B cell (primary cell): ENCODE results near the gene KLHL26.

Source experiments
- EZH2 ChIP-seq: IDR thresholded peaks from 2 replicates; pipeline ENCODE4 v1.6.1; 2012; ENCODE audit warnings: borderline replicate concordance, low read depth, mild to moderate bottlenecking, moderate library complexity, low read length; ENCODE audit not compliant: insufficient read depth, poor library complexity, severe bottlenecking
- TF ChIP-seq, protein P1 (sequence below): fragments of 200-600 bp; IDR thresholded peaks from one replicate; pipeline ENCODE4 v1.8.0; 2022; ENCODE audit warnings: antibody characterized with exemption, mild to moderate bottlenecking

DNA sequence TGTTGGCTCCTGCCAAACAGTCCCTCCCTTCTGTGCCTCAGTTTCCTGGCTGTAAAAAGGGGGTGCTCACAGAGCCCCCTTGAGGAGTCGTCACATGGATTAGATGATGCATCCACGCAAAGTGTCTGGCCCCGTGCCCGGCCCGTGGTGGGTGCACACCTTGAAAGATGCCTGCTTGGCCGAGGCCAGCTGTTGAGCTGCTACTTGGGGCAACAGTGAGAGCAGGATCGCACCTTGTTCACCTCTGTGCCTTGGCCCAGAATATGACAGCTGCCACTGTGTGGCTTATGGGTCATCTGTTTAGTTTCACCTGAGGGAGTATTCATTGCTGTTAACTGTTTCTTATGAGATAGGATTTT, 64.4 kb downstream of the KLHL26 start:
- TF ChIP-seq, protein P1, sequence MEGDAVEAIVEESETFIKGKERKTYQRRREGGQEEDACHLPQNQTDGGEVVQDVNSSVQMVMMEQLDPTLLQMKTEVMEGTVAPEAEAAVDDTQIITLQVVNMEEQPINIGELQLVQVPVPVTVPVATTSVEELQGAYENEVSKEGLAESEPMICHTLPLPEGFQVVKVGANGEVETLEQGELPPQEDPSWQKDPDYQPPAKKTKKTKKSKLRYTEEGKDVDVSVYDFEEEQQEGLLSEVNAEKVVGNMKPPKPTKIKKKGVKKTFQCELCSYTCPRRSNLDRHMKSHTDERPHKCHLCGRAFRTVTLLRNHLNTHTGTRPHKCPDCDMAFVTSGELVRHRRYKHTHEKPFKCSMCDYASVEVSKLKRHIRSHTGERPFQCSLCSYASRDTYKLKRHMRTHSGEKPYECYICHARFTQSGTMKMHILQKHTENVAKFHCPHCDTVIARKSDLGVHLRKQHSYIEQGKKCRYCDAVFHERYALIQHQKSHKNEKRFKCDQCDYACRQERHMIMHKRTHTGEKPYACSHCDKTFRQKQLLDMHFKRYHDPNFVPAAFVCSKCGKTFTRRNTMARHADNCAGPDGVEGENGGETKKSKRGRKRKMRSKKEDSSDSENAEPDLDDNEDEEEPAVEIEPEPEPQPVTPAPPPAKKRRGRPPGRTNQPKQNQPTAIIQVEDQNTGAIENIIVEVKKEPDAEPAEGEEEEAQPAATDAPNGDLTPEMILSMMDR = no peak
- no peak for TF ChIP-seq EZH2
